K562 (cell line): Measurements from ENCODE around the gene NSUN2. TPM values are rescaled to one million over a fixed set of nuclear protein-coding genes. Genes with fewer than 3 reads are reported as not detected.

Experiments used
- CBFA2T3 ChIP-seq: fragments of 450-650 bp; IDR thresholded peaks from 2 replicates; pipeline ENCODE4 v1.6.1; 2017
- CBX3 ChIP-seq, 2 experiments: IDR thresholded peaks; 1 replicate in 1 of 2; 2 replicates in 1 of 2; pipeline ENCODE4 v1.6.1; 2012; ENCODE audit warnings: inconsistent platforms in 2 of 2, low read length in 2 of 2, borderline replicate concordance in 1 of 2, control low read depth in 1 of 2
- COPS2 ChIP-seq: fragments of 450-650 bp; conservative IDR thresholded peaks from 2 replicates; pipeline ENCODE4 v1.6.1; 2016; ENCODE audit warnings: mild to moderate bottlenecking, moderate library complexity
- E2F1 ChIP-seq: sonication (generic); formaldehyde crosslinking; IDR thresholded peaks from 2 replicates; pipeline ENCODE4 v1.8.1; 2023; ENCODE audit warnings: mild to moderate bottlenecking, missing genetic modification reagents, moderate library complexity
- ELF1 ChIP-seq: fragments of 200-800 bp; sonication (Bioruptor generic); IDR thresholded peaks from 2 replicates; pipeline ENCODE4 v1.6.1; 2016; ENCODE audit warnings: missing genetic modification characterization, missing compliant biosample characterization
- ELF4 ChIP-seq: fragments of 450-650 bp; formaldehyde crosslinking; IDR thresholded peaks from 2 replicates; pipeline ENCODE4 v1.4.0; 2022; ENCODE audit warnings: missing genetic modification characterization
- EZH2 ChIP-seq: IDR thresholded peaks from 2 replicates; pipeline ENCODE4 v1.6.1; 2012; ENCODE audit warnings: low read depth, mild to moderate bottlenecking, inconsistent platforms, low read length, borderline replicate concordance
- FOXK2 ChIP-seq, 2 experiments: fragments of 450-650 bp; IDR thresholded peaks in 1 of 2; conservative IDR thresholded peaks in 1 of 2; 2 replicates each; pipeline ENCODE4 v1.6.1; 2016; ENCODE audit warnings: low read depth in 2 of 2, mild to moderate bottlenecking in 1 of 2
- GTF2E2 ChIP-seq: fragments of 200-800 bp; sonication (Bioruptor generic); IDR thresholded peaks from 2 replicates; pipeline ENCODE4 v1.6.1; 2016; ENCODE audit warnings: missing genetic modification characterization, missing compliant biosample characterization
- HIVEP1 ChIP-seq: fragments of 250-450 bp; sonication (Bioruptor Pico); IDR thresholded peaks from 2 replicates; pipeline ENCODE4 v1.4.0; 2020; ENCODE audit warnings: mild to moderate bottlenecking
- MBD2 ChIP-seq: sonication (generic); IDR thresholded peaks from 2 replicates; pipeline ENCODE4 v1.6.1; 2016; ENCODE audit warnings: low read depth, borderline replicate concordance
- MECOM ChIP-seq: fragments of 250-450 bp; sonication (Bioruptor Pico); IDR thresholded peaks from 2 replicates; pipeline ENCODE4 v1.8.0; 2022; ENCODE audit warnings: inconsistent platforms
- NFIX ChIP-seq: fragments of 250-450 bp; sonication (Bioruptor Pico); IDR thresholded peaks from 2 replicates; pipeline ENCODE4 v1.4.0; 2020; ENCODE audit warnings: low read depth, mild to moderate bottlenecking, moderate library complexity
- NFRKB ChIP-seq: fragments of 450-650 bp; IDR thresholded peaks from 2 replicates; pipeline ENCODE4 v1.6.1; 2016; ENCODE audit warnings: low read depth
- NFXL1 ChIP-seq: fragments of 450-650 bp; formaldehyde crosslinking; IDR thresholded peaks from 2 replicates; pipeline ENCODE4 v1.4.0; 2021; ENCODE audit warnings: mild to moderate bottlenecking
- SIN3B ChIP-seq: fragments of 450-650 bp; IDR thresholded peaks from 2 replicates; pipeline ENCODE4 v1.6.1; 2017; ENCODE audit warnings: low read depth, mild to moderate bottlenecking, moderate library complexity
- SP1 ChIP-seq: sonication (generic); formaldehyde crosslinking; IDR thresholded peaks from 2 replicates; pipeline ENCODE4 v1.8.1; 2022; ENCODE audit warnings: mild to moderate bottlenecking, missing genetic modification reagents
- SREBF1 ChIP-seq: fragments of 150-350 bp; IDR thresholded peaks from 2 replicates; pipeline ENCODE4 v1.6.1; 2014; ENCODE audit warnings: antibody characterized with exemption, low read depth, low read length, borderline replicate concordance
- TGIF2 ChIP-seq: sonication (generic); formaldehyde crosslinking; IDR thresholded peaks from 2 replicates; pipeline ENCODE4 v1.8.1; 2022; ENCODE audit warnings: mild to moderate bottlenecking, missing genetic modification reagents, moderate library complexity
- VEZF1 ChIP-seq: fragments of 200-800 bp; sonication (Bioruptor generic); IDR thresholded peaks from 2 replicates; pipeline ENCODE4 v1.6.1; 2017; ENCODE audit warnings: missing genetic modification characterization, missing compliant biosample characterization
- polyA plus RNA-seq, 8 experiments: library from polyadenylated mRNA; depleted of rRNA in 4 of 8; stranded (reverse) in 5 of 8; unstranded in 3 of 8; fragments of >200 nt; fragmentation: Nextera tagmentation in 2 of 8; fragmentation: Illumina TruSeq in 1 of 8; extraction: Ambion mirVana in 2 of 8; extraction: Trizol in 1 of 8; gene quantifications; 2 replicates each; pipeline versions ENCODE4 v1.2.1 to v1.2.3, GENCODE V29; 2011 to 2014; ENCODE audit warnings: inconsistent platforms in 1 of 8, missing spikeins in 1 of 8
- total RNA-seq, 7 experiments: library from RNA; depleted of rRNA in 6 of 7; stranded (reverse); fragments of >200 nt in 6 of 7; fragmentation: Illumina TruSeq in 2 of 7; extraction: Trizol in 2 of 7; gene quantifications; 2 replicates each; pipeline versions ENCODE4 v1.2.1 to v1.2.3, GENCODE V29; 2011 to 2021; ENCODE audit warnings: low replicate concordance in 1 of 7
- TF ChIP-seq, protein P1 (sequence below): sonication (generic); formaldehyde crosslinking; IDR thresholded peaks from 2 replicates; pipeline ENCODE4 v1.8.0; 2022; ENCODE audit warnings: mild to moderate bottlenecking, missing genetic modification reagents
- TF ChIP-seq, protein P2 (sequence below): fragments of 250-450 bp; sonication (Bioruptor Pico); IDR thresholded peaks from 2 replicates; pipeline ENCODE4 v1.5.0; 2021
- TF ChIP-seq, protein P3 (sequence below): fragments of 250-450 bp; sonication (Bioruptor Pico); IDR thresholded peaks from 2 replicates; pipeline ENCODE4 v1.8.0; 2021; ENCODE audit warnings: borderline replicate concordance, mild to moderate bottlenecking, moderate library complexity; ENCODE audit not compliant: poor library complexity, severe bottlenecking

NSUN2 gene
- total and polyA plus RNA-seq, 9 of the 15 experiments (the other 6 are each of a cell fraction or from before 2014, with no cell fraction given) = 9.2 to 167 (median 127) TPM

DNA sequence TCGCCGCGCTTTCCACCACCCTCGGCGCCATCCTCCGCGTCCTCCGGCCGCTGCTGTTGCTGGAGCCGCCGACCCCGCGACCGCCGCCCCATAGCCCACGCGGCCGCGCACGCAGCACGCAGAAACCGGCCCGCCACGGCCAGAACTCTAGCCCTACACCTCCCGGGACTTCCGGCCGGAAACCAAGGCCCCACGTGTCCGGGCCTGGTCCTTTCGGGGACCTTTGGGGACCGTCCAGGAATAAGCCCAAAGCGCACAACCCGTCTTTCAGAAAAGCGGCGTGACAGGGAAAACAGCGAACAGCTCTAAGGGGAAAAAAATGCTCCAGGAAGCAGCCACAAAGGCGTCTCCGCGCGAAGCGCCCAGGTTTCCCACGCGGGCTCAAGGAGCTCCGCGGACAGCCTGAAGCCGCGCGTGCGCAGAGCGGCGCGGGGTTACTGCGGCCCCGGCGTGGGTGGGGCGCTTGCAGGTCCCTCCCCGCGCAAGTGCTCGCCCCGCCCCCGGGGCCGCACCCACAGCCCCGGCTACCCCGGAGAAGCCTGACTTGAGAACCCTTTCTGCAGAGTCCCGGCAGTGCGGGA, at the start of gene NSUN2, which contains the start of gene SRD5A1 (continued):
- TF ChIP-seq SP1 (CRISPR knock-in tag) (peak; percentile 80), NFXL1 (CRISPR knock-in tag) (no peak), SIN3B (peak; percentile 86), NFIX (no peak), MECOM (no peak), MBD2 (no peak; the same call in 1 of the 2 replicates), FOXK2 (conservative IDR thresholded peaks at IDR 0.05 in 1 of 2, IDR thresholded peaks at IDR 0.05 in 1 of 2; ENCODE audit: low read depth in 2 of 2) (peak; percentile 34 to 68; a peak in 2 of 4 replicates), GTF2E2 (tag) (peak; percentile 83; the same call in 1 of the 2 replicates), VEZF1 (CRISPR knock-in tag) (peak; percentile 29; the same call in 1 of the 2 replicates), EZH2 (no peak), COPS2 (no peak), HIVEP1 (CRISPR knock-in tag) (no peak), NFRKB (0 out of 2 replicates have a peak, but pooled peaks have one; percentile 3), TGIF2 (CRISPR knock-in tag) (0 out of 2 replicates have a peak, but pooled peaks have one; percentile 10), CBFA2T3 (no peak), CBX3 (IDR thresholded peaks at IDR 0.05; ENCODE audit: borderline replicate concordance in 1 of 2, low read length in 2 of 2) (0 out of 3 replicates have a peak, but pooled peaks of 1 of the 2 experiments have one; percentile 31), E2F1 (0 out of 2 replicates have a peak, but pooled peaks have one; percentile 28), ELF1 (tag) (peak; percentile 94), ELF4 (CRISPR knock-in tag) (peak; percentile 85), SREBF1 (no peak)
- TF ChIP-seq, protein P1, sequence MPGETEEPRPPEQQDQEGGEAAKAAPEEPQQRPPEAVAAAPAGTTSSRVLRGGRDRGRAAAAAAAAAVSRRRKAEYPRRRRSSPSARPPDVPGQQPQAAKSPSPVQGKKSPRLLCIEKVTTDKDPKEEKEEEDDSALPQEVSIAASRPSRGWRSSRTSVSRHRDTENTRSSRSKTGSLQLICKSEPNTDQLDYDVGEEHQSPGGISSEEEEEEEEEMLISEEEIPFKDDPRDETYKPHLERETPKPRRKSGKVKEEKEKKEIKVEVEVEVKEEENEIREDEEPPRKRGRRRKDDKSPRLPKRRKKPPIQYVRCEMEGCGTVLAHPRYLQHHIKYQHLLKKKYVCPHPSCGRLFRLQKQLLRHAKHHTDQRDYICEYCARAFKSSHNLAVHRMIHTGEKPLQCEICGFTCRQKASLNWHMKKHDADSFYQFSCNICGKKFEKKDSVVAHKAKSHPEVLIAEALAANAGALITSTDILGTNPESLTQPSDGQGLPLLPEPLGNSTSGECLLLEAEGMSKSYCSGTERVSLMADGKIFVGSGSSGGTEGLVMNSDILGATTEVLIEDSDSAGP = no peak
- TF ChIP-seq, protein P2, sequence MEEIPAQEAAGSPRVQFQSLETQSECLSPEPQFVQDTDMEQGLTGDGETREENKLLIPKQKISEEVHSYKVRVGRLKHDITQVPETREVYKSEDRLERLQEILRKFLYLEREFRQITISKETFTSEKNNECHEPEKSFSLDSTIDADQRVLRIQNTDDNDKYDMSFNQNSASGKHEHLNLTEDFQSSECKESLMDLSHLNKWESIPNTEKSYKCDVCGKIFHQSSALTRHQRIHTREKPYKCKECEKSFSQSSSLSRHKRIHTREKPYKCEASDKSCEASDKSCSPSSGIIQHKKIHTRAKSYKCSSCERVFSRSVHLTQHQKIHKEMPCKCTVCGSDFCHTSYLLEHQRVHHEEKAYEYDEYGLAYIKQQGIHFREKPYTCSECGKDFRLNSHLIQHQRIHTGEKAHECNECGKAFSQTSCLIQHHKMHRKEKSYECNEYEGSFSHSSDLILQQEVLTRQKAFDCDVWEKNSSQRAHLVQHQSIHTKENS (CRISPR knock-in tag) = no peak
- TF ChIP-seq, protein P3, sequence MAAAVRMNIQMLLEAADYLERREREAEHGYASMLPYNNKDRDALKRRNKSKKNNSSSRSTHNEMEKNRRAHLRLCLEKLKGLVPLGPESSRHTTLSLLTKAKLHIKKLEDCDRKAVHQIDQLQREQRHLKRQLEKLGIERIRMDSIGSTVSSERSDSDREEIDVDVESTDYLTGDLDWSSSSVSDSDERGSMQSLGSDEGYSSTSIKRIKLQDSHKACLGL (CRISPR knock-in tag) = peak; percentile 98
